Measurements from ENCODE around the gene PRDM10.
A peak's percentile ranks its signal among the peaks of the same experiment; 100 is the strongest.
"Not testable (repeated sequence)": the region's sequence is repeated elsewhere in the genome, so short reads cannot be mapped to it uniquely, and the experiment has no call there.

PRDM10 gene

GRCh38 chr11:129885381-129885780, 117.3 kb downstream of the PRDM10 start:
- no peak for DNase-seq

GRCh38 chr11:129884581-129884980, 118.1 kb downstream of the PRDM10 start:
- DNase-seq: no peak

DNA sequence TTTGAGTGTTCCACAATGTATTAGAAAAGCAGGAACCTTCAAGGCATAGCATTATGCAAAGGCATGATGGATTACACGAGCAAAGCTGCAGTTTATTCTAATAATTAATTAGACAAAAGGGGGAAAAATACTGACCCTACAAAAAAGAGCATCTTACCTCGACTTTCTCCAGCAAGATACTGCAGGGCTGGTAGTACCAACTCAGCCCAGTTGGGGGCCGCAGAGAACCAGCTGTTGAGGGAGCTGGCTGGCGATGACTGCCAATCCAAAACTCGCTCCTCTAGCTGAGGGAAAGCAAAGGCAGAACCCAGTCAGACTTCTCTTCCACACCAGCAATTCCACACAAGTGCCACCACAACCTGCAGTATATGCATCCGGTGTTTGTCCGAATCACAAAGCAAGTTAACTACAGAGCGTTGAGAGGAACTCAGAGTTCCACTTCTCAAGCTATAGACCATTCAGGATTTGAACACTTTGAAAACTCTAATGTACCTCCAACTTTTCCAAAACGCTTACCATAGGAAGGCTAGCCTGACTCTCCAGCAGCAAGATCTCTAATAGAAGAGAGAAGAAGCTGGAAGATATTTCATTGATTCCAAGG, 121.0 kb downstream of the PRDM10 start:
- no peak for DNase-seq

- no peak for DNase-seq
Observed at GRCh38 chr11:129880311-129880710, 122.3 kb downstream of the PRDM10 start.

DNA sequence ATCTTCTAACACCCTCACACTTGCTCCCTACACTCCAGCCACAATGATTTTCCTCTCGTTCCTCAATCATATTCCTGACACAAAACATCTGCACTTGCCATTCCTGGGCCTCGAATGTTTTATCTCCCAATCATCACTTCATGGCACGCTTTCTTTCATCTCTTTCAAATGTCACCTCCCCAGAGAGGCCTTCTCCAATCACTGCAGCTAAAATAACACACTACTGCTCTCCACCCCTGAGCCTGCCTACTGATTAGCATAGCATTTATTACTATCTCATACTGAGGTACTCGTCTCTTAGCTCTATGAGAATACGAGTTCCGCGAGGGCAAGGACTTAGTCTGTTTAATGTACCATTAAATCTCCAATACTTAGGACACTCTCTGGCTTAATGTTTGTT, 130.7 kb downstream of the PRDM10 start:
- DNase-seq: no peak

DNA sequence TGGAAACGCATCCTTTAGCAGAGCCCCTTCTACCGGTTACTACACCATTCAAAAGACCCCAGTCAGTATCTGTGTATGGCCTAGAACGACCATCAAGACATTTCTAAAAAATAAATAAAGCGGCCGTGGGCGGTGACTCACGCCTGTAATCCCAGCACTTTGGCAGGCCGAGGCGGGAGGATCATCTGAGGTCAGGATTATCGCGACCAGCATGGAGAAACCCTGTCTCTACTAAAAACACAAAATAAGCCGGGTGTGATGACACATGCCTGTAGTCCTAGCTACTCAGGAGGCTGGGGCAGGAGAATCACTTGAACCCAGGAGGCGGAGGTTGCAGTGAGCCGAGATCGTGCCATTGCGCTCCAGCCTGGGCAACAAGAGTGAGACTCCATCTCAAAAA, 134.0 kb downstream of the PRDM10 start:
- not testable (repeated sequence) for DNase-seq

GRCh38 chr11:129866311-129866710, 136.3 kb downstream of the PRDM10 start:
- DNase-seq: no peak

- DNase-seq: no peak
Observed at GRCh38 chr11:129865701-129866100, 136.9 kb downstream of the PRDM10 start.

DNA sequence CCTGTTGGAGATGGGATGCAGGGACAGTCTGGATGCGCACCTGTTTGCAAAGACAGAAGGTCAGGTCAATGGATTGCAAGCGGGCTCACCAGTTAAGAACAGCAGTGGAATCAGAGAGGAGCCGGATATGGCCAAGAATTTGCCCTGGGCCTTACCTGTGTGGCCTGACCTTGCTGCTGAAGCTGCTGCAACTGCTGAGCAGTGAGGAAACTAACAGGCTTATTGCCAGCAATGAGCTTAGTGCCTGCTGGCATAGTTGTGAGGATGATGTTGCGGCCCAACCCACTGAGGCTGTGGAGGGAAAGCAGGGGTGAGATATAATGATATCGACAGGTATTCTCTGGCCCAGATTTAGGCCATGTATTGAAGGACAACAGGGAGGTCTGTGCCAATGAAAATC, 137.8 kb downstream of the PRDM10 start:
- DNase-seq: no peak

- no peak for DNase-seq
Observed at GRCh38 chr11:129861702-129862522, 140.7 kb downstream of the PRDM10 start.

GRCh38 chr11:129856036-129856435, 146.6 kb downstream of the PRDM10 start:
- no peak for DNase-seq

- no peak for DNase-seq
Observed at GRCh38 chr11:129855086-129855485, 147.5 kb downstream of the PRDM10 start.

- DNase-seq: no peak
Observed at GRCh38 chr11:129854232-129854805, 148.3 kb downstream of the PRDM10 start.

DNA sequence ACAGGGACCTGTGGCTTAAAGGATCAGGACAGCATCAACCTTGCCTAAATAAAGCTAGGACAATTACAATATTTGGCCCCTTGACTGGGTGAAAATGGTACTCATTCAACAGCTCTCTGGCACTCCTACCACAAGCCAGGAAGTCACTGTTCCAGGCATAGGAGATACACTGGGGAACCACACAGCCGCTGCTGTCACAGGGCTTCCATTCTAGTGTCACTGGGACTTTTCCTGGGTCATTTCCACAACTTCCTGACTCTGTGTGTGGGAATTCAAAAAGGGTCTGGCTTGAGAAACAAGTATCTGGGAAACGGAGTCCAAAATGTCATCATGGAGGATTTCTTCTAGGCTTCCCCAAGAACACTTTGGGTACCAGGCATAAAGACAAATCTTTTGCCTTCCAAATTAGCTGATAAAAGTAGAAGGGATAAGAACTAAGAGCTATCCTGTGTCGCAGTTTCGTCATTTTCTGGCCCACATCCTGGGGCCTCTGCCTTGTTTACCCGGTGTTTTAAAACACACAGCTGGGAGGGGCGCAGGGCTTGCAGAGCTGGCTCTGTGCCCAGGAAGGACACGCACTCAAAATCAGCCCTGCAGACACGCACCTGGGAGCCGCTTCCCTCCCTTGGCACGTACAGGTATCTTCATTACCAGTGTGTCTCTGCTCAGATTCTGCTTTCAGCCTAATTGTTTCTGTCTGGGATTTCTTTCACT, 149.0 kb downstream of the PRDM10 start:
- peak; percentile 37 for DNase-seq

DNA sequence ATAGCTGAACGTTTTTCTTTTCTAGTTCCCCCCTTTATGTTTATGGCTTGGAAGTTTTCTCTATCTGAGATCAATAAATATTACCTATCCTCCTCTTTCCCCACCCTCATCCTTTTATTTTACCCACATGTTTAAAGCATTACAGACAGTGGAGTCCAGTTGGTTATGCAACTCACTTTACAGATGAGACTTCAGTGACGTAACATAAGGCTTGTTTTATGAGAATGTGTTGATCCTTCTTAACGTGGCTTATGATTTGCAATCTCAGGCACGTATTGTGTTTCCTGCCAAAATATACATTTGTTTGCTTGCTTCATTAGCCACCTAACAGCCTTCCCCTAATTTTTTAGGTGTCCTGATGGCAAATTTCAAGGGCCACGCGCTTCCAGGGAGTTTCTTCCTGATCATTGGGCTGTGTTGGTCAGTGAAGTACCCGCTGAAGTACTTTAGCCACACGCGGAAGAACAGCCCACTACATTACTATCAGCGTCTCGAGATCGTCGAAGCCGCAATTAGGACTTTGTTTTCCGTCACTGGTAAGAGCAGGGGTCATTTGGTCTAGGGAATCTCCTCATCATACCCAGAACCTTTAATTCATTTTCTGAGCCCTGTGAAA, 150.4 kb downstream of the PRDM10 start:
- no peak for DNase-seq

Measured in activated CD4-positive, CD25-positive, alpha-beta regulatory T cell treated with anti-CD3 and anti-CD28 coated beads, Interleukin-2, amount 50 U/mL, for 72 hours (primary cell).